ENCODE data around the gene MYOZ2. TPM values are rescaled to one million over a fixed set of nuclear protein-coding genes. Genes with fewer than 3 reads are reported as not detected.

The MYOZ2 gene
- total RNA-seq, 1 experiment from 2014 or later, result 0.24 TPM

DNA sequence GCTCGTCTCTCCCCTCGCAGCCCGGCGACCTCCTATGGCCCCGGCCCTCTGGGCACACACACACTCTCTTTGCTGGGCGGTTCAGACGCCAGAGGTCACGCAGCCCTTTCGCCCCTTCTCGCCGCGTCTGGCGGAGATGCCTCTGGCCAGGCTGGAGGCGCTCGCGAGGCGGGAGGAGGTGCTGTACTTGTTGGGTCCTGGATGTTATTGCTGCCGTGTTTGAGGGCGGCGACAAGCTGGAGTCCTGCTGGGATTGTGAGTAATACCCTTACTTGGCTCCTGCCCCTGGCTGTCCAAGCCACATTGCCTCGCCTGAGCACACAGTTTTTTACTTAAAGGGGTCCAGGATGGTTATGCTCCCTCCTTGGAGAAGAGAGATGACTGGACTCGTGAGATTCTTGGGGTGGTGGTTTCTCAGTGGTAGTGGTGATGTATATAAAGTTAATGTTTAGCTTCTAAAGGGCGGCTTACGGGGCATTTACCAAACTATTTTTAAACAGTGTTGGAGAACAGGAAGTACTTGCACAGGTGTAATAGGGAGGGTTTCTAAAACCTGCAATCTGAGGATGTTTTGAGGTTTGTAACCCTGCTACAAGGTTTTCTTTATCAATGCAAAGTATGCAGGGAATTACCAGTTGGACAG lies 77.5 kb downstream of the MYOZ2 start:
- in situ Hi-C loops (cut with HindIII; ENCODE audit: low pct_unique_long_range_greater_than_20kb, low sequenced_read_pairs), result no loop called here
- DNase-seq (ENCODE audit: low read depth, low spot score), result peak; percentile 71

DNA sequence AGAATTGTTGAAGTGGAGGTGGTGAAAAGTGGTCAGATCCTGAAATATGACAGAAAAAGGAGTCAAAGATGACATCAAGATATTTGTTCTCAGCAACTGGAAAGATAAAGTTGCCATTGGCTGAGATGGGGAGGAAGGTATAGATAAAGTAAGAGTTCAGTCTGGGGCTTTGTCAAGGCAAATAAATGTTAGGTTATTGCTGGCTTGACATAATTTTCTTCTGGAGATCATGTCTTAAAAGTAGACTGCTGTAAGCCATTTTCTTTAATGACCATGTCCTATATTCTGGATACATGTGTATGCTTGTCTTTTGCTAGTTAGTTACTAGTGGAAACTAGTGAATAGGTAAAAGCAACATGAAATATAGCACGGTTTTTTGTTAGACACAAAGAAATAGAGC lies 82.5 kb downstream of the MYOZ2 start:
- DNase-seq (ENCODE audit: low read depth, low spot score), result no peak
- in situ Hi-C loops (cut with HindIII; ENCODE audit: low pct_unique_long_range_greater_than_20kb, low sequenced_read_pairs), result no loop called here

DNA sequence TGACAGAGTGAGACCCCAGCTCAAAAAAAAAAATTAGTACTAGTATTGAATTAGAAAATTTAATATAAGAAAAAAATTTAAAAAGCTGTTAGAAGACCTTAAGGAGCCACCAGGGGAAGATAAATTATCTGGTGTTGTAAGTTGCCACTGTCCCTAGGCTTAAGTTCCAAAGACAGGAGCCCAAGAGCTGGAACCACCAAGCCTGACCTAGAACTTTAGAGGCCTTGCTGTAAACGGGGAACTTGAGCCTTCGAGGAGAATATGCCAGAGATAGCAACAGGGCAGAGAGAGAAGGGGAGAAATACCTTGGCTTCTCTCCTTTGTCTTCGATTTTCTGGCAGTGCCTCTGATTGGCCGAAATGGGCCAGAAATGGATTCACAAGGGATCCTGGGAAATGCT lies 85.8 kb downstream of the MYOZ2 start:
- in situ Hi-C loops (cut with HindIII; ENCODE audit: low pct_unique_long_range_greater_than_20kb, low sequenced_read_pairs), result no loop called here
- no peak for DNase-seq (ENCODE audit: low read depth, low spot score)

DNA sequence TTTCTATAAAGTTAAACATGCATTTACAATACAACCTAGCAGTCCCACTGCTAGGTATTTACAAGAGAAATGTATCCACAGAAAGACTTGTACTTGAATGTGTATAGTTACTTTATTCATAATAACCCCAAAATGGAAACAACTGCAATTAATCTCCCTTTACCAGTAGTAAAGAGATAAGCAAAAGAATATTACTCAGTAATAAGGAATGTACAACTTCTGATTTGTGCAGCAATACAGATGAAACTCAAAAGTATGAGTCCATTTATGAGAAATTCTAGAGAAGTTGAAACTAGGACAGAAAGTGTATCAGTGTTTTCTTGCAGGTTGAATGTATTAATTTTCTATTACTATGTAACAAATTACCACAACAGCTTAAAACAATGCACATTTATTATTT lies 92.1 kb downstream of the MYOZ2 start:
- DNase-seq (ENCODE audit: low read depth, low spot score), result no peak
- in situ Hi-C loops (cut with HindIII; ENCODE audit: low pct_unique_long_range_greater_than_20kb, low sequenced_read_pairs), result no loop called here

DNA sequence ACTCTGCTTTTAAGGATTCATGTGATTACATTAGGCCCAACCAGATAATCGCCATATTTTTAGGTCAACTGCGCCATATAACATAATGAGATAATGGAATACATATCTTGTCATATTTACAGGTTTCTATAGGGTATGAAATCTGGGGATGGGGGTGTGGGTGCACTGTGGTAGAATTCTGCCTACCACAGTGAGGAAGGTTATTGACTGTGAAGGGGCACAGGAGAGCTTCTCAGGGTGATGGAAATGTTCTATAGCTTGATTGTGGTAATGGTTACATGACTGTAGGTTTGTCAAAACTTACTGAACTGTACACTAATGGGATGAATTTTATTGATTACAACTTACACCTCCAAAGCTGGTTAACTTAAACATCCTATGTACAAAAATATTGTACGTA lies 92.8 kb downstream of the MYOZ2 start:
- no peak for DNase-seq (ENCODE audit: low read depth, low spot score)
- in situ Hi-C loops (cut with HindIII; ENCODE audit: low pct_unique_long_range_greater_than_20kb, low sequenced_read_pairs), result no loop called here

DNA sequence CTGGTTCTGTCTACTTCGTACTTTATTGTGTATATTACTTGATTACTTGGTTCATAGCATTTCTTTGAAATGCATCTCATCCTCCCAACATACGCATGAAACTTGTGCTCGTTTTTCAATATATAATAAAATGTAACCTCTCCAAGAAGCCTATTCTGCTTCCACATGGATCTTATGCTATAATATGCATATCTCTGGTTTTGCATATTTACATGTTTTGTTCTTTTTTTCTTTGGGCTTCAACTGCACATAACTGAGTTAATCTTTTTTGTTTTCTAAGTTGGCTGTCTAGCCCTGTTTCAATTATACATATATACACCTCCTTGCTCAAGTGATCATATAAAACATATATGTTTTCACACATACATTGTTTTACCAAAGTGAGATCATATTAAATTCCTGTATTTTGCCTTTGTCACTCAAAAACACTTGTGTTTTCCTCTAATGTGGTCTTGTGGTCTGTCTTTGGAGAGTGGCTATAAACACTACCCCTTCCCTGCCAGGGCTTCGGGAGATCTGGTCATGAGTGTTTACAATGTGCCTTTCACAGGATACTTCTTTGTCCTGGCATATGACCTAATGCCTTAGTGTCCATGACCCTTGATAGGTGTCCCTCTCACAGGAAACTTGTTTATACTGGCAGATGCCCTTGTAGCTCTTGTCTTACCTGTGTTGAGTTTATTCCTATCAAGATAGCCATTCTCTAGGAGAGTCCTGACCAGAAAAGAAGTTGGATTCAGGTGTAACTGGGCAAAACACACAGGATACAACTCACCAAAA lies 94.5 kb downstream of the MYOZ2 start:
- in situ Hi-C loops (cut with HindIII; ENCODE audit: low pct_unique_long_range_greater_than_20kb, low sequenced_read_pairs), result no loop called here
- no peak for DNase-seq (ENCODE audit: low read depth, low spot score)

DNA sequence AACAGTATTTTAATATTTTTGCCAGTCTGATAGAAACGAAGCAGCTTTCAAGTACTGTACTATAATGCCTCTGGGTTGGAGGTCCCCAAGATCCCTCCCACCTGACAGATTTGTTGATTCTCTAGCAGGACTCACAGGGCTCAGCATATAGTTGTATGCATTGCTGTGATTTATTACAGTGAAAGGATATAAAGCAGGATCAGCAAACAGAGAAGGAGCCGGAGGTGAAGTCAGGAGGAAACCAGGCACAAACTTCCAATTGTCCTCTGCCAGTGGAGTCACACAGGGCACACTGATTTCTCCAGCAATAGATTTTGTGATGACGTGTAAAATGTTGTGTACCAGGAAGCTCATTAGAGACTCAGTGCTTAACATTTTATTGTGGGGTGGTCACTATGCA lies 95.9 kb downstream of the MYOZ2 start:
- DNase-seq (ENCODE audit: low read depth, low spot score), result peak; percentile 51
- in situ Hi-C loops (cut with HindIII; ENCODE audit: low pct_unique_long_range_greater_than_20kb, low sequenced_read_pairs), result no loop called here

DNA sequence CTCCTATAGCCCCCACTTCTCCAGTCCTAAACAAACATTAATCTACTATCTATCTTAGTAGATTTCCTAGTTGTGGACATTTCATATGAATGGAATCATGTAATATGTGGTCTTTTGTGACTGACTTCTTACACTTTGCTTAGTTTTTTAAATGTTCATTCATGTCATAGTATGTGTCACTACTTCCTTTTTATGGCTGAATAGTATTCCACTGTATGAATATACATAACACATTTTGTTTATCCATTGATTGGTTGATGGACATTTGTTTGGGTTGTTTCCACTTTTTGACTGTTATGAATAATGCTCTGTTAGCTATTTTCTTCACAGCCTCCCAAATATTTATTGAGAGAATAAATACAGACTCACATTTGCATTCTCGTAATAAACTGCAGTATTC lies 96.7 kb downstream of the MYOZ2 start:
- DNase-seq (ENCODE audit: low read depth, low spot score), result no peak
- in situ Hi-C loops (cut with HindIII; ENCODE audit: low pct_unique_long_range_greater_than_20kb, low sequenced_read_pairs), result no loop called here

DNA sequence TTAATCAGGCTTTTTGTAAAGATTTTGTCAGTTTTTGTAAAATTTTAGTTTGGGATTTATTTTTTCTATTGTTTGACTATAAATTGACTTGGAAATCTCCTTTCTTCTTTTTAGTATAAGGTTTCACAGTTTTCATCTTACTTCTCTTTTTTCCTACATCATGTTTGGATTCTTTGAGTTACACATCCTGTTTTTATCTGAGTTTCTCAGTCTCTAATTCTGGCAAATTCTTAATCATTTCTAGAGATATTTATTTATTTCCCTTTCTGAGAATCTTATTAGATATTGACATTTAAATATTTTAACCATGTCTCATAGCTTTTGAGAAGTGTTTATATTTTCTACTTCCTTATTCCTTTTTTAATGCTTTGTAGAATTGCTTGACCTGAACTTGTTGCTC lies 97.6 kb downstream of the MYOZ2 start:
- DNase-seq (ENCODE audit: low read depth, low spot score), result no peak
- in situ Hi-C loops (cut with HindIII; ENCODE audit: low pct_unique_long_range_greater_than_20kb, low sequenced_read_pairs), result no loop called here

DNA sequence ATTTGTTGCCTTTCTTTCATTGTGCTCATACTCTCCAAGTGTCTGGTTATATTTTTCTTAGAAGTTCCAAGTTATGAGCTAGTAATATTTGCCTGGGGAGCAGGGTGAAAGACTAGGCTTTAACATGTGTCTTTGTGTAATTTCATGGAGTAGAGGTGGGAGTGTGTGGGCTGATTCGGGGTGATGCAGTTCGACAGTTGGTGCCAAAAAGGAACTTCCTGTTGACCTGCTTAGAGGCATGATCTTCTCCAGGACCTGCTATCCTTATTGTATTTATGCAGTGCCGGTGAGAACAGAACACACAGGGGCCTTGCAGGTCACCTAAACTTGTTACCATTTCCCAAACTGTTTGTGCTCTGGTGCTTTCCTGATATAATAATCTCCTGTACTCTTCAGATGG lies 98.1 kb downstream of the MYOZ2 start:
- in situ Hi-C loops (cut with HindIII; ENCODE audit: low pct_unique_long_range_greater_than_20kb, low sequenced_read_pairs), result no loop called here
- no peak for DNase-seq (ENCODE audit: low read depth, low spot score)

DNA sequence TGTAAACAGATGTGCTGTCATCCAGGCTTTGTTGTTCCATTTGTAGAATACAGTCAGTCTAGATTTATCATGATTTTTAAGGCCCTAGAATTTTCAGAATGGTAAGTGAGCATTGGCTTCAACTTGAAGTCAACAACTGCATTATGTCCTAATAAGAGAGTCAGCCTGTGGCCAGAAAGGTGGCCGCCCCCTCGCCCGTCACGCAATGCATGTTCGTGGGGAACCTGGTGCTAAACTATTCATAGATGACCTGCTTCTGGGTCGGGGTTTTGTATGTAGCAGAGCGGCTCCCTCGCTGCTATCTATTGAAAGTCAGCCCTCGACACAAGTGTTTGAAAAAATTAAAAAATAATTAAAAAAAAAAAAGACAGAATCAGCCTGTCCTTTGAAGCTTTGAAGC lies 101.6 kb downstream of the MYOZ2 start:
- DNase-seq (ENCODE audit: low read depth, low spot score), result no peak
- in situ Hi-C loops (cut with HindIII; ENCODE audit: low pct_unique_long_range_greater_than_20kb, low sequenced_read_pairs), result no loop called here

Other genes with a start within 250 kb of the MYOZ2 start
- 0.32 and 0.69 TPM in 2 replicates for gene SYNPO2, start 247.0 kb upstream of the MYOZ2 start, total RNA-seq (2014; rRNA removed; shearing (Covaris generic))
- gene USP53, start 76.9 kb downstream of the MYOZ2 start, total RNA-seq (2014; rRNA removed; shearing (Covaris generic)), result 12.6 and 13.1 TPM in 2 replicates
- not detected in 2 replicates for gene FABP2, start 186.3 kb downstream of the MYOZ2 start, total RNA-seq (2014; rRNA removed; shearing (Covaris generic))

All from SK-MEL-5 (cell line).